Tibial artery (tissue), 4 donors: ENCODE data around the gene GFOD1.

Experiments used
- DNase-seq, 2 donors: peaks; one replicate each; pipeline ENCODE4 v3.0.0-alpha.2; 2019
- H3K27ac ChIP-seq, 2 donors: fragments of 200-600 bp; sonication (generic) in 1 of 2; 1 replicate in 1 of 2; 2 replicates in 1 of 2; pipeline ENCODE4 v1.5.1; 2018 to 2019; ENCODE audit warnings: mild to moderate bottlenecking in 1 of 2
- H3K27me3 ChIP-seq, 2 donors: fragments of 200-600 bp; sonication (generic) in 1 of 2; one replicate each; pipeline versions ENCODE4 v1.5.1 to v1.6.0; 2016 to 2019
- H3K36me3 ChIP-seq, 3 donors: fragments of 200-600 bp; sonication (generic) in 2 of 3; one replicate each; pipeline ENCODE4 v1.5.1; 2016 to 2019; ENCODE audit warnings: mild to moderate bottlenecking in 2 of 3
- H3K4me1 ChIP-seq, 4 donors: fragments of 200-600 bp; sonication (generic) in 2 of 4; 1 replicate in 3 of 4; 2 replicates in 1 of 4; pipeline ENCODE4 v1.5.1; 2016 to 2019
- H3K4me3 ChIP-seq, 2 donors: fragments of 200-600 bp; sonication (generic) in 1 of 2; 1 replicate in 1 of 2; 2 replicates in 1 of 2; pipeline ENCODE4 v1.5.1; 2018 to 2019; ENCODE audit warnings: mild to moderate bottlenecking in 2 of 2
- H3K9me3 ChIP-seq, 3 donors: fragments of 200-600 bp; sonication (generic) in 1 of 3; one replicate each; pipeline ENCODE4 v1.5.1; 2016 to 2019
- CTCF ChIP-seq, 2 experiments: fragments of 200-600 bp in 1 of 2; fragments of 450-650 bp in 1 of 2; IDR thresholded peaks; one replicate each; pipeline ENCODE4 v1.5.1; 2017 to 2019; ENCODE audit warnings: antibody characterized with exemption in 2 of 2, mild to moderate bottlenecking in 1 of 2, moderate library complexity in 1 of 2
- intact Hi-C: fragments of 100-400 bp; cut with DNase I; formaldehyde crosslinking; loops from one replicate; pipeline ENCODE4 v1.15.0; 2023; ENCODE audit warnings: low total_unique reads

Gene GFOD1

GRCh38 chr6:13417431-13417830 is 70.0 kb downstream of the GFOD1 start:
- Histone ChIP-seq H3K27me3 (no peaks in the 10 kb centered on the region), H3K36me3 (no peaks in the 10 kb centered on the region), H3K4me1 (peaks cover 0 to 99% (median 83%) of the 10 kb centered on the region in 4 donors), H3K9me3 (no peaks in the 10 kb centered on the region), H3K27ac (peak overlapping the region; percentile 80 to 95), H3K4me3 (no peak overlapping the region)
- no peak for TF ChIP-seq CTCF (IDR thresholded peaks at IDR 0.05)
- no peak for DNase-seq
- intact Hi-C loops: no loop called here

GRCh38 chr6:13415283-13415682 is 72.1 kb downstream of the GFOD1 start:
- Histone ChIP-seq H3K27ac (peak overlapping the region; percentile 80 to 95), H3K36me3 (no peaks in the 10 kb centered on the region)

GRCh38 chr6:13413900-13414555 is 73.4 kb downstream of the GFOD1 start:
- H3K27ac ChIP-seq: peak overlapping the region; percentile 80 to 95
- intact Hi-C loops: loop anchor here (5.0 kb wide), 2 partner anchors 33 to 73 kb away; partner anchors contain the start of gene GFOD1
- peak in 1 of 2 experiments; percentile 29 for TF ChIP-seq CTCF (IDR thresholded peaks at IDR 0.05)

More at GRCh38 chr6:13415283-13415682, 72.1 kb downstream of the GFOD1 start:
- no peak for DNase-seq
- H3K4me3 ChIP-seq: no peak overlapping the region
- no peaks in the 10 kb centered on the region for H3K27me3 ChIP-seq
- intact Hi-C loops: no loop called here
- no peak for TF ChIP-seq CTCF (IDR thresholded peaks at IDR 0.05)
- peaks cover 0 to 99% (median 76%) of the 10 kb centered on the region in 4 donors for H3K4me1 ChIP-seq
- H3K9me3 ChIP-seq: no peaks in the 10 kb centered on the region

GRCh38 chr6:13413466-13413862 is 73.9 kb downstream of the GFOD1 start:
- peak; percentile 79 to 95 for DNase-seq
- no peak for TF ChIP-seq CTCF (IDR thresholded peaks at IDR 0.05)
- H3K4me1 ChIP-seq: peaks cover 0 to 97% (median 64%) of the 10 kb centered on the region in 4 donors
- no peak overlapping the region for H3K4me3 ChIP-seq
- no peaks in the 10 kb centered on the region for H3K36me3 ChIP-seq
- peak overlapping the region; percentile 80 to 95 for H3K27ac ChIP-seq
- intact Hi-C loops: loop anchor here (5.0 kb wide), 2 partner anchors 34 to 74 kb away; partner anchors contain the start of gene GFOD1
- H3K9me3 ChIP-seq: no peaks in the 10 kb centered on the region
- no peaks in the 10 kb centered on the region for H3K27me3 ChIP-seq

More at GRCh38 chr6:13413900-13414555, 73.4 kb downstream of the GFOD1 start:
- H3K36me3 ChIP-seq: no peaks in the 10 kb centered on the region
- no peaks in the 10 kb centered on the region for H3K27me3 ChIP-seq
- H3K4me1 ChIP-seq: peaks cover 0 to 98% (median 69%) of the 10 kb centered on the region in 4 donors
- no peak overlapping the region for H3K4me3 ChIP-seq
- H3K9me3 ChIP-seq: no peaks in the 10 kb centered on the region
- DNase-seq: peak; percentile 83 to 96

- no peak for DNase-seq
- Histone ChIP-seq H3K9me3 (no peaks in the 10 kb centered on the region), H3K4me1 (peaks cover 0 to 97% (median 59%) of the 10 kb centered on the region in 4 donors), H3K4me3 (no peak overlapping the region), H3K27me3 (no peaks in the 10 kb centered on the region), H3K36me3 (no peaks in the 10 kb centered on the region), H3K27ac (peak overlapping the region; percentile 80 to 95)
- intact Hi-C loops: loop anchor here (5.0 kb wide), 2 partner anchors 34 to 74 kb away; partner anchors contain the start of gene GFOD1
- no peak for TF ChIP-seq CTCF (IDR thresholded peaks at IDR 0.05)
Measured at GRCh38 chr6:13412639-13413465, 74.5 kb downstream of the GFOD1 start.
